CD4-positive, alpha-beta memory T cell (primary cell): Measurements from ENCODE around the gene NRSN2. TPM values are rescaled to one million over a fixed set of nuclear protein-coding genes. Genes with fewer than 3 reads are reported as not detected.
"Not testable (repeated sequence)": the region's sequence is repeated elsewhere in the genome, so short reads cannot be mapped to it uniquely, and the experiment has no call there.

ENCODE experiments used
- CTCF ChIA-PET: fragments of 350-600 bp; sonication (Branson Sonifier 250); formaldehyde crosslinking; loops from one replicate; lab custom pipeline; 2021; ENCODE audit warnings: inconsistent platforms; ENCODE audit not compliant: partially characterized antibody; lab: Charles Lee
- POLR2A ChIA-PET: fragments of 350-600 bp; sonication (Branson Sonifier 250); formaldehyde crosslinking; loops from one replicate; lab custom pipeline; 2021; ENCODE audit not compliant: partially characterized antibody; lab: Charles Lee
- DNase-seq, 5 donors: peaks; one replicate each; pipeline versions ENCODE4 v3.0.0 to v3.0.0-alpha.2; 2020 to 2022; ENCODE audit warnings: mixed read lengths in 1 of 5
- H3K27ac ChIP-seq: one replicate; pipeline ENCODE4 v1.7.0; 2013; ENCODE audit warnings: low read depth, low read length
- H3K27me3 ChIP-seq: 2 replicates; pipeline ENCODE4 v1.7.0; 2013; ENCODE audit warnings: mild to moderate bottlenecking, low read length, moderate library complexity; ENCODE audit not compliant: insufficient read depth
- H3K36me3 ChIP-seq: 2 replicates; pipeline ENCODE4 v1.7.0; 2013; ENCODE audit warnings: mild to moderate bottlenecking, low read length, moderate library complexity; ENCODE audit not compliant: insufficient read depth
- H3K4me1 ChIP-seq: 2 replicates; pipeline ENCODE4 v1.7.0; 2013; ENCODE audit warnings: mild to moderate bottlenecking, low read length, moderate library complexity; ENCODE audit not compliant: insufficient read depth
- H3K4me3 ChIP-seq, 2 donors: one replicate each; pipeline ENCODE4 v1.7.0; 2013; ENCODE audit warnings: low read length in 2 of 2, mild to moderate bottlenecking in 1 of 2
- H3K9me3 ChIP-seq, 2 donors: one replicate each; pipeline ENCODE4 v1.7.0; 2013; ENCODE audit warnings: low read length in 2 of 2, control low read depth in 1 of 2; ENCODE audit not compliant: control insufficient read depth in 1 of 2
- H3K27ac Mint-ChIP-seq, 7 donors: one replicate each; pipeline ENCODE4 v1.8.0; 2020 to 2021; ENCODE audit warnings: mixed read lengths in 7 of 7, mild to moderate bottlenecking in 6 of 7, inconsistent platforms in 3 of 7, moderate library complexity in 3 of 7
- H3K27me3 Mint-ChIP-seq, 2 donors: one replicate each; pipeline ENCODE4 v1.8.0; 2020 to 2021; ENCODE audit warnings: mixed read lengths in 2 of 2
- H3K36me3 Mint-ChIP-seq, 2 donors: one replicate each; pipeline ENCODE4 v1.8.0; 2020 to 2021; ENCODE audit warnings: mixed read lengths in 2 of 2, inconsistent platforms in 1 of 2, mild to moderate bottlenecking in 1 of 2
- H3K4me1 Mint-ChIP-seq, 4 donors: one replicate each; pipeline ENCODE4 v1.8.0; 2020 to 2021; ENCODE audit warnings: mixed read lengths in 4 of 4, mild to moderate bottlenecking in 1 of 4
- H3K4me3 Mint-ChIP-seq, 8 donors: one replicate each; pipeline ENCODE4 v1.8.0; 2020 to 2021; ENCODE audit warnings: mixed read lengths in 8 of 8, mild to moderate bottlenecking in 7 of 8, moderate library complexity in 6 of 8, inconsistent platforms in 3 of 8
- H3K9me3 Mint-ChIP-seq, 8 donors: one replicate each; pipeline ENCODE4 v1.8.0; 2020 to 2021; ENCODE audit warnings: mixed read lengths in 8 of 8, mild to moderate bottlenecking in 5 of 8, inconsistent platforms in 3 of 8, moderate library complexity in 1 of 8
- intact Hi-C: fragments of 100-400 bp; cut with micrococcal nuclease; formaldehyde crosslinking; loops from one replicate; pipeline ENCODE4 v1.15.1; 2023
- polyA plus RNA-seq, 2 donors: library from polyadenylated mRNA; unstranded; fragments of 300-500 nt; fragmentation: Illumina TruSeq; gene quantifications; one replicate each; pipeline ENCODE4 v1.2.3, GENCODE V29; 2021
- total RNA-seq, 2 experiments: library from RNA; stranded (reverse); gene quantifications; one replicate each; pipeline ENCODE4 v1.2.3, GENCODE V29; 2021

Gene NRSN2
- total and polyA plus RNA-seq, 4 experiments from 2014 or later = 0.52 to 1.3 (median 1.1) TPM; not detected in 1

GRCh38 chr20:370151-370600, 23.3 kb downstream of the NRSN2 start:
- no peak overlapping the region for H3K4me3 ChIP-seq
- H3K27me3 ChIP-seq = no peaks in the 10 kb centered on the region
- Mint-ChIP-seq H3K4me3 (no peak overlapping the region), H3K27me3 (no peaks in the 10 kb centered on the region), H3K9me3 (no peaks in the 10 kb centered on the region), H3K36me3 (no peaks in the 10 kb centered on the region), H3K27ac (peak overlapping the region in 1 of 7 donors; percentile 17), H3K4me1 (peaks cover 10 to 26% (median 18%) of the 10 kb centered on the region in 4 donors)
- intact Hi-C loops = no loop called here
- H3K36me3 ChIP-seq = no peaks in the 10 kb centered on the region
- no peak overlapping the region for H3K27ac ChIP-seq
- DNase-seq = no peak
- H3K9me3 ChIP-seq = no peaks in the 10 kb centered on the region
- ChIA-PET CTCF (interaction anchor here (2.2 kb wide), 1 partner anchor 8 kb away, joined by 6 read pairs; no protein-coding TSS in a partner anchor), POLR2A (no interaction called here)
- H3K4me1 ChIP-seq = peaks cover 27% of the 10 kb centered on the region

GRCh38 chr20:370977-371754, 24.3 kb downstream of the NRSN2 start:
- POLR2A ChIA-PET = no interaction called here
- H3K27ac ChIP-seq = no peak overlapping the region
- peak overlapping the region in 2 of 7 donors; percentile 33 to 47 for H3K27ac Mint-ChIP-seq
- H3K36me3 Mint-ChIP-seq = no peaks in the 10 kb centered on the region
- peaks cover 2 to 17% (median 9%) of the 10 kb centered on the region in 4 donors for H3K4me1 Mint-ChIP-seq
- no peaks in the 10 kb centered on the region for H3K27me3 Mint-ChIP-seq
- no peaks in the 10 kb centered on the region for H3K9me3 Mint-ChIP-seq
- no peaks in the 10 kb centered on the region for H3K9me3 ChIP-seq
- CTCF ChIA-PET = interaction anchor here (0.8 to 2.2 kb wide), 2 partner anchors 9 to 21 kb away, joined by 3 to 6 read pairs; no protein-coding TSS in a partner anchor
- no peak overlapping the region for H3K4me3 ChIP-seq
- DNase-seq = no peak
- no peak overlapping the region for H3K4me3 Mint-ChIP-seq
- intact Hi-C loops = no loop called here
- peaks cover 18% of the 10 kb centered on the region for H3K4me1 ChIP-seq
- H3K36me3 ChIP-seq = no peaks in the 10 kb centered on the region
- no peaks in the 10 kb centered on the region for H3K27me3 ChIP-seq

- POLR2A ChIA-PET = interaction anchor here (1.3 kb wide), 1 partner anchor 9 kb away, joined by 5 read pairs; the partner anchor contains the start of gene TRIB3
Observed at GRCh38 chr20:371755-372542, 25.0 kb downstream of the NRSN2 start.

DNA sequence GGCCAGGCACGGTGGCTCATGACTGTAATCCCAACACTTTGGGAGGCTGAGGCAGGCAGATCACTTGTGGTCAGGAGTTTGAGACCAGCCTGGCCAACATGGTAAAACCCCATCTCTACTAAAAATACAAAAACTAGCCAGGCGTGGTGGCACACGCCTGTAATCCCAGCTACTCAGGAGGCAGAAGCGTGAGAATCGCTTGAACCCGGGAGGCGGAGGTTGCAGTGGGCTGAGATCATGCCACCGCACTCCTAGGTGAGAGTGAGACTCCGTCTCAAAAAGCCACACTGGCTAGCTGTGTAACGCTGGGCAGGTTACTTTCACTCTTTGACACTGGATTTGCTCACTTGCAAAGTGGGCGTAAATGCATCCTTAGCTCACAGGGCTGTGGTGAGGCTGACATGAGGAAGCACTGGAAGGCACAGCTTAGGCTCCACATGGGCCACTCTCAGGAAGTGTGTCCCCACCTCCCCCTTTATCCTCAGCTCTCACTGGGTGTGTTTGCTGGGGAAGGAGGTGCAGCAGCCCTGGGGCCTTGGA, 25.7 kb downstream of the NRSN2 start:
- H3K9me3 Mint-ChIP-seq, H3K27ac ChIP-seq, H3K36me3 Mint-ChIP-seq, H3K27me3 ChIP-seq, H3K4me3 ChIP-seq, H3K4me3 Mint-ChIP-seq, DNase-seq, H3K36me3 ChIP-seq, H3K9me3 ChIP-seq, H3K27me3 Mint-ChIP-seq, intact Hi-C loops: not testable (repeated sequence)
- ChIA-PET POLR2A (interaction anchor here (1.3 kb wide), 1 partner anchor 8 kb away, joined by 5 read pairs; the partner anchor contains the start of gene TRIB3), CTCF (interaction anchor here (0.6 to 2.1 kb wide), 2 partner anchors 58 to 294 kb away, joined by 5 to 6 read pairs; no protein-coding TSS in a partner anchor)
- Mint-ChIP-seq H3K4me1 (peaks cover 0 to 12% (median 4%) of the 10 kb centered on the region in 4 donors), H3K27ac (peak overlapping the region in 1 of 7 donors; percentile 63)
- peaks cover 13% of the 10 kb centered on the region for H3K4me1 ChIP-seq

More at GRCh38 chr20:371755-372542, 25.0 kb downstream of the NRSN2 start:
- CTCF ChIA-PET = interaction anchor here (0.6 to 2.2 kb wide), 3 partner anchors 10 to 57 kb away, joined by 3 to 6 read pairs (median 5); no protein-coding TSS in a partner anchor
- Mint-ChIP-seq H3K4me3 (peak overlapping the region in 2 of 8 donors; percentile 18 to 56), H3K36me3 (no peaks in the 10 kb centered on the region), H3K27me3 (no peaks in the 10 kb centered on the region), H3K9me3 (no peaks in the 10 kb centered on the region), H3K4me1 (peaks cover 2 to 12% (median 5%) of the 10 kb centered on the region in 4 donors), H3K27ac (peak overlapping the region in 1 of 7 donors; percentile 86)
- Histone ChIP-seq H3K9me3 (no peaks in the 10 kb centered on the region), H3K27me3 (no peaks in the 10 kb centered on the region), H3K36me3 (no peaks in the 10 kb centered on the region), H3K4me3 (no peak overlapping the region), H3K27ac (no peak overlapping the region), H3K4me1 (peaks cover 13% of the 10 kb centered on the region)
- intact Hi-C loops = no loop called here
- no peak for DNase-seq

DNA sequence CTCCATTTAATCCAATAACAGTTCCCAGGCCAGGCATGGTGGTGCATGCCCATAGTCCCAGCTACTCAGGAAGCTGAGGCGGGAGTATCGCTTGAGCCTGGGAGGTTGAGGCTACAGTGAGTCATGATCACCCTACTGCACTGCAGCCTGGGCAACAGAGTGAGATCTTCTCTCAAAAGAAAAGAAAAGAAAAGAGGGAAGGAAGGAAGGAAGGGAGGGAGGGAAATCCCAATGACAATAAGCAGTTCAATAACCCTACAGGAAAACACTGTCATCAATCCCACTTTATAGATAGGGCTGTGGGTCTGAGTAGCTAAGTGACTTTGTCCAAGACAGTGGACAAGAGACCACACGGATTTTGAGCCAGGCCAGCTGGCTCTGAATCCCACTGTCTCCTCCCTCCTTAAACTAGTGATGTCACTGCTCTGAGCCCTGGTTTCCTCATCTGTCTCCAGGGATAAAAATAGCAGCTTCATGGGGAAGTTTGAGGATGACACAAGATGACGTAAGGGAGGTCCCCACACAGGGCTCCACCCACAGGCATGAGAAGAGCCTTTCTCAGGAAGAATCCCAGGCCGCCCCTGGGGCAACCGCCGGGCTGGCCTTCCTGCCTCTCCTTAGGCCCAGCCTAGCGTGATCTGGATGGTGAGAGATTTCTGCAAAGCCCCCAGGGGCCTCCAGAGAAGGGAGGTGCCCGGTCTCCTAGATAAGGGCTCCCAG, 26.4 kb downstream of the NRSN2 start:
- no peaks in the 10 kb centered on the region for H3K27me3 ChIP-seq
- no peak for DNase-seq
- H3K9me3 ChIP-seq = no peaks in the 10 kb centered on the region
- ChIA-PET CTCF (interaction anchor here (1.8 to 2.1 kb wide), 2 partner anchors 18 to 294 kb away, joined by 5 to 6 read pairs; no protein-coding TSS in a partner anchor), POLR2A (interaction anchor here (1.3 kb wide), 1 partner anchor 7 kb away, joined by 5 read pairs; the partner anchor contains the start of gene TRIB3)
- intact Hi-C loops = no loop called here
- peaks cover 13% of the 10 kb centered on the region for H3K4me1 ChIP-seq
- H3K36me3 ChIP-seq = no peaks in the 10 kb centered on the region
- Mint-ChIP-seq H3K4me1 (peaks cover 0 to 12% (median 4%) of the 10 kb centered on the region in 4 donors), H3K36me3 (no peaks in the 10 kb centered on the region), H3K9me3 (no peaks in the 10 kb centered on the region), H3K4me3 (no peak overlapping the region), H3K27ac (no peak overlapping the region), H3K27me3 (no peaks in the 10 kb centered on the region)
- H3K27ac ChIP-seq = no peak overlapping the region
- no peak overlapping the region for H3K4me3 ChIP-seq

- no peaks in the 10 kb centered on the region for H3K36me3 ChIP-seq
- H3K9me3 ChIP-seq = no peaks in the 10 kb centered on the region
- no peak for DNase-seq
- H3K27me3 ChIP-seq = no peaks in the 10 kb centered on the region
- intact Hi-C loops = no loop called here
- Mint-ChIP-seq H3K27ac (peak overlapping the region in 2 of 7 donors; percentile 53 to 68), H3K27me3 (no peaks in the 10 kb centered on the region), H3K4me3 (no peak overlapping the region), H3K36me3 (no peaks in the 10 kb centered on the region), H3K9me3 (no peaks in the 10 kb centered on the region), H3K4me1 (peaks cover 0 to 12% (median 2%) of the 10 kb centered on the region in 4 donors)
- CTCF ChIA-PET = no interaction called here
- POLR2A ChIA-PET = no interaction called here
- peaks cover 13% of the 10 kb centered on the region for H3K4me1 ChIP-seq
- no peak overlapping the region for H3K4me3 ChIP-seq
- H3K27ac ChIP-seq = no peak overlapping the region
Observed at GRCh38 chr20:375265-375889, 28.5 kb downstream of the NRSN2 start.
